ENCODE data around the gene RASGRP1. TPM values are rescaled to one million over a fixed set of nuclear protein-coding genes. Genes with fewer than 3 reads are reported as not detected.
"Not testable (repeated sequence)": the region's sequence is repeated elsewhere in the genome, so short reads cannot be mapped to it uniquely, and the experiment has no call there.

Gene RASGRP1
- total RNA-seq = 0.46 TPM
- long read RNA-seq = 0 reads

DNA sequence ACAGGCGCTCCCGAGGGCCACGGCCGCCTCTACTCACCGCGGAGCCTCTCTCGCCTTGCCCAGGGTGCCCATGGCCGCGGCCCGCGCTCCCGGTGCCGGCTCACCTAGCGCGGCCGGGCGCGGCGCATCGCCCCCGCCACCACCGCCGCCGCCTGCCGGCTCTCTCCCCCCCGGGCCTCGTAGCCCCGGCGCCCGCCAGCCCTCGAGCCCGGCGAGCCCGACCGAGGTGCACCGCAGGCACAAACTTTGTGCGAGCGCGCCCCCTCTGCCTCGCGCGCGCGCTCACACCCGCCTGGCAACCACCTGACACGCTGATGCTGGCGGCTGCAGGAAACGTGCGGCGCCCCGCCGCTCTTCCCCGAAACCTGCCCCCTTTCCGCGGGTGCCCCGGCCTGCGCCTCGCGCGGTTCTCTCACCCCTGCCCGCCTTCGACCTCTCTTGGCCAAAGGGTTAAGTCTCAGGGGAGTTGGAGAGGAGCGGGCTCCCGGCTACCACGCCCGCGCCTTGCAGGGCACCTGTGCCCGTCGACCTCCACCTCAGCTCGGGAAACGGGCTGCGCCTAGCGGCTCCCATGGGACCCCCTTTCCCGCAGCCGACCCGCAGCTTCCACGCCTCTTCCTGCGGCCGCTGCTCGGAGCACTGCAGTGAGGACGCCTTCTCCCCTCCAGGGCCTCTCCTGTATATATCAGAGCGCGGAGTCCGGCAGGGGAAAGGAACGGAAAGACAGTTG lies at the start of gene RASGRP1:
TSS of gene RASGRP1 (minus strand) at position 258 of the 730 bp plus-strand sequence. CDS start at position 72, 186 bp downstream.
- ATAC-seq = peak; percentile 71
- intact Hi-C loops (cut with DNase I) = loop anchor here (5.0 kb wide), 2 partner anchors 63 to 118 kb away; no protein-coding TSS in a partner anchor
- peak; percentile 71 for DNase-seq (ENCODE audit: missing footprints)

DNA sequence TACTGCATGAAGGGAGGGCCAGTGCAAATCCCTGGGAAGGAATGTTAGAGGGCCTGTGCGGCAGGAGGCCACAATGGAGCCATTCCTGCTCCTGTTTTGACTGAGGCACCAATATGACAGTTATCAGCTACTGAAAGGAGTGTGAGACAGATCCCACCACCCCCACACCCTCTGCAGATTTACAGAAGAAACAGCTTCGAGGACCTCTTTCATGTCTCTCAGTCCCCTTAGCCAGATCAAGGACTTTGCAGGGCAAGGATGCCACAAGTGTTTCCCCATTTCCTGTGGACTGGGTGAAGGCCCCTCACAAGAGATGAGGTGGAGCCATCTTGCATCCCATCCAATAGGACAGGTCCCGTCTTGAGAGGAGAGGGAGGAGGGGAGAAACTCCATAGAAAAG lies 48.5 kb upstream of the RASGRP1 start:
- intact Hi-C loops (cut with DNase I) = no loop called here
- ATAC-seq (no peak), DNase-seq (ENCODE audit: missing footprints) (no peak)

DNA sequence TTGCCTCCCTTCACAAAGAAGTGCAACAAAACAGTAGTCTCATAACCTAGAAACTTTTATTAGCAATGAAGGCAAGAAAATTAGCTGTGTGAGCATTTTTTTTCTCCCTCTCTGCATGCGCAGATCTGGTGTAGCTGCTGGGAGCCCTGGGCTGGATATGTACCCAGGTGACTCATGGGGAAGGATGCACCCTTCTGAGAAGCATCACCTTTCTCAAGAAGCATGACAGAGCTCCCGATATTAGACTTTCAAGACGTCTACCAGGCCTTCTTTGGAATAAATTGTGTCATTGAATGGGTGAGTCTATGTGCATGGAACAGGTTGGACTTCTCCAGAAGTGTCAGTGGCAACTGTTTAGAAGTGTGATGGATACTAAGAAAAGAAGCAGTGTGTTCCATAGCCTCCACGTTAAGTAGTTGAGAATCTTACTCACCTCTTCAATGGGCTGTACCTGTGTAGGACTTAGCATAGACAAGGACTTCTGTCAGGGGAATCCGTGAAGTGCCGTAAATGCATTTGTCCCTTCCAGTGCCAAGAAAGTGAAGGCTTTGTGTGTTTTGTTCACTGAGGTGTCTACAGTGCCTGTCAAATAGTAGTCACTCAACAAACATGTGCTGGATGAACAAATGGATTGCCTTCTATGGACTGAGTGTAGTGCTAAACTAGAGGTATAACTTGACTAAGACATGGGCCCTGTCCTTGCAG lies 47.7 kb upstream of the RASGRP1 start:
- intact Hi-C loops (cut with DNase I) = no loop called here
- DNase-seq (ENCODE audit: missing footprints) (no peak), ATAC-seq (no peak)

DNA sequence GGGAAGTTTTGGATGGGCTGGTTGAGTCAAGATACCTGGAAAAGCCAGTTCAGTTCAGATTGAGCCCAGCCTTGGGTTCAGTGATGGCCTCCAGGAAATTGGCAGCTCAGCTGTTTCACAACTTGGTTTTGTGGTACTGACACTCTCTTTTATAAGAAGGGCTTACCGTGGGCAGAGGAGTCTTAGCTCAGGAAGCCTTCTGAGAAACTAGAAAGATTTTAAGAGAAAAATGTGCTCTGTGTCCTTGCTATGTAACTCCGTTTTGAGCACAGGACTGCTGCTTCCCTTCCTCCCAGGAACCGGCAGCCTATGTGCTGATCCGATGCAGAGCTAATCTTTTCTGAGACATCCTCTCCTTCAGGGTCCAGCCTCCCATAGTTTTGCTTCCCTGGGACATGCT lies 46.6 kb upstream of the RASGRP1 start:
- intact Hi-C loops (cut with DNase I) = no loop called here
- no peak for ATAC-seq
- DNase-seq (ENCODE audit: missing footprints) = no peak

DNA sequence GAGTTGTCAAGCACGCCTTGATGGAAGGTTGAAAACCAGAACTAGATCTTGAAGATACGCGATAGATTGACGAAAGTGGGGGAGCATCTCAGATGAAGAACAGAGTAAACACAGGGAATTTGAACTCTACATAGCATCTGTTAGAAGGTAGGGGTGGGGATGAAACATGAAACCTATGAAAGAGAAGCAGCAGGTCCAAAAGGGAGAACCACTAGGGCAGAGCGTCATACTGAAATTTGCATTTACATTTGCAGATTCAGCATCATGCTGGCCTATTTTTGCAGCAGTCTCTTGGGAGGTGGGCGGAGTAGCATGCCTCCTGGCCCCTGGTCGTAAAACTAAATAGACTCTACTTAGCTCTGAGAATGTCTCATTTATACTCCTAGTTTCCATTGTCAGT lies 46.1 kb upstream of the RASGRP1 start:
- intact Hi-C loops (cut with DNase I) = no loop called here
- ATAC-seq = no peak
- no peak for DNase-seq (ENCODE audit: missing footprints)

DNA sequence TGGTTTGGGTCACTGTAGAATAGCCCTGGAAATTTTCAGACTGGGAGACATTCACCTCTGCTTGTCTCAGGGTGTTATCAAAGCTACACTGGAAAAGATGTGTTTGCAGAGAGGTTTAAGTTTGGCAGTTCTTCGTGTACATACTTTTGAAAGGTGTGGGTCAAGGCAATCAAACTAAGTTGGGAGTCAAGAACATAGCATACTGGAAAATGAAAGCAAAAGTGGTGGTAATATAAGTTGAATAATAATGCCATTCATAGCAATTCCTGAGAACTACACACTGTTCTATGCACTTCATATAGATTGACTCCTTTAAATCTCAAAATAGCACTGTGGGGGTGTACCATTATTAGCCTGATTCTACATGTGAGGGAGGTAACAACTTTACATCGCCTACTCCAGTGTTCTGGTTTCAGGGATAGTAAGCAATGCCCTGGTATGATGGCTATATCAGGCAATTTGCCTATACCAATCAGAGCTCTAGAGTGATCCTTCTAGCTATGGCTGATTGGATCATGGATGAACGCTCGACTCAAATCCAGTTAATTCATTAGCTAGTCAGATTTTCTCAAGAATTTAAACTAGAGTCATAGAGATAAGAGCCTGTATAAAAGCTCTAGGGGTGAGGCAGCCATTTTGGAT lies 44.6 kb upstream of the RASGRP1 start:
- no peak for ATAC-seq
- intact Hi-C loops (cut with DNase I) = no loop called here
- no peak for DNase-seq (ENCODE audit: missing footprints)

DNA sequence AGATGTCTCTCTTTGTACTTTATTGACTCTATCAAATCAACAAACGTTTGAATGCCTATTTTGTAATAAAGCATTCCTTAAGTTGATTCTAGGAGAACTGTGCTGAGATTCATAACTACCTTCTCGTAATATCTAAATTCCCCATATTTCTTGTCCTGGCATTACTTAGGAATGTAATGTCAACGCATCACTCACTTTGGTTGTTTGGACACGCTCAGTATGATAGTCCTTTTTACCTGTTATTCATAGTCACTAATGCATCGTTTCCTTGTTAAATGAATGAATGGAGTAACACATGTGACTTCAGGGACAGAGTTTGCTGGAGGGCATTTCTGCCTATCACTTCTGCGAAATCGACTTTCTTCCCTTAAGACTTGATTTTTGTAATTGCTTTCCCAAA lies 44.1 kb upstream of the RASGRP1 start:
- intact Hi-C loops (cut with DNase I) = no loop called here

DNA sequence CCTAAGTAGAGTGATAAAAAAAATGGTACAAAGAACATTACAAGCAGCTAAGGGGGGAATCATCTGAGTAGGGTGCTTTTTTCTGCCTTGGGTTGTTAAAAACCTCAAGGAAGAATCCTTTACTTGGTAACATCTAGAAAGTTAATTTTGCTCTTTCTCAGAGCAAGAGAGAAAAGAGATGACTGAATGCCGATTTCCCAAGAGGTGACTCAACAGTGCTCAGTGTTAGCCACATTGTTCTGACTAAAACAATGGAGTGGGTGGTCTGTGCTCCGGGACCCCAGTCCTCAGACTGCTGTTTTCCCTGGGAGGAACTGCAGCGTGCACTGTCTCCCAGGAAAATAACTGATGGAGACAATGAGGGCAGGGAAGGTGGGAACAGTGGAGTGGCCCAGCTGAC lies 41.1 kb upstream of the RASGRP1 start:
- ATAC-seq = no peak
- intact Hi-C loops (cut with DNase I) = no loop called here
- DNase-seq (ENCODE audit: missing footprints) = no peak

More for the DNA sequence above, 44.1 kb upstream of the RASGRP1 start:
- ATAC-seq (no peak), DNase-seq (ENCODE audit: missing footprints) (no peak)

DNA sequence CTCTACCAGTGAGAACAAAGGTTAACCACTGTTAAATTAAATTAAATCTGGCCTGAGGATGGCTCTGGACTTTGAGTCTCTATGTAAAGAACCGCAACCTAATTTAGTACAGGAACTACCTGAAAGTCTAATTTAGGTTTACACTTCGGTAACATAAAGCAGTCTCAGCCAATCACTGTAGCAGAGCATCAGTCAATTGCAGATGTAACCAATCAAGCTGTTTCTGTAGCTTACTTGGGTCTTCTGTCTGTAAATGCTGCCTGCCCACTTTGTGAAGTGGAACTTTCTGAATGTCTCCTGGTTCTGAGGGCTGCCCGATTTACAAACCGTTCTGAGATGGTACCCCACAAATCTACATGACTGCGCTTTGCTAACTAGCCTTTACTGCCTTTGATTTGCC lies 39.1 kb upstream of the RASGRP1 start:
- ATAC-seq = no peak

DNA sequence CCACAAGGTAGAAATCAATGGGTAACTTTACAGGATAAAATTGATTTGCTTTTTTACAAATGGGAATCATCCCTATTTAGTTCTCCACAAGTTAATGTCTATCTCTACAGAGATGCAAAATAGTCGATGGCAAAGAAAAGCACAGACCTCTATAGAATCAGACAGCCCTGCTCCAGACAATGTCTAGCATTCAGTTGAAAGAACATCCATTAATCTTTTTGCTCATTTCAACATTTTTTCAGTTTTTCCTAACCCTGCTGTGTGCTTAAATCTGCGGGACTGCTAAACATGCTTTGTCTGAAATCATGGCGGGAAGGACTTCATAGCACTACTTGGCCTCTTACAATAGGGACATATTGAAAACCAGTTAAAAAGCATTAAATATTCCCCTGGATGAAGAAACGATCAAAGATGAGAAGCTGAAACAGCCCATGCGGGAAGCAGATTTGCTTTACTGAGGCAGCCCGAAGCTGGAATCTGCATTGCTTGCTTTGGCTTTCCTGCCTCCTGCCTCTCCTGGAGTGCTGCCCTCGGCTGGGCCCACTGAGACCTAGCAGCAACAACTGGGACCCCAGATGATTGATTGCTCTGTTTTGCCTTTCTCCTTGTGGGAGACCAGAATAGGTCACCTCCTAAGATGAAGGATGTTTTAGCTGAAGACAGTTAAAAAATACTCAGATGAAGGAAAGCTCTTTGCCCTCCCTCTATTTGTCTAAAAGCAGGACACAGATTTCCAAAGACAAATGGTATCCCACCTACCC lies 38.5 kb upstream of the RASGRP1 start:
- DNase-seq (ENCODE audit: missing footprints) (no peak), ATAC-seq (no peak)
- intact Hi-C loops (cut with DNase I) = no loop called here

More for the DNA sequence above, 39.1 kb upstream of the RASGRP1 start:
- no peak for DNase-seq (ENCODE audit: missing footprints)
- intact Hi-C loops (cut with DNase I) = no loop called here

DNA sequence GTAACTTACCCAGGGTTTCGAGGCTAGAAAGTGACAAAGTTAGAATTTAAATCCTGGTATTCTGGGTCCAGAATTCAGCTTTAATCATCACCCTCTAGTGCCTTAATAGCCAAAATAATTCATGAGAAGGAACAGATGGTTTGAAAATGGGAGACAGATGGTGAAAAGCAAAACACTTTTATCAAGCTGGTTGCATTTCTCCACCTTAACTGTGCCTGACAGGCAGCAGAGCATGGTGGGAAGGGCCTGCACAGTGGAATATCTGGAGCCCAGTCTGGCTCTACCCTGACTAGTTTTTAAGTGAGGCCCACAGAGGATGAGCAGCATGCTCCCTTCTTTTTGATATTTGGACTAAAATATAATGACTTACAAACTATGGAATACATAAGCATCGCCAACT lies 35.6 kb upstream of the RASGRP1 start:
- ATAC-seq = no peak
- no peak for DNase-seq (ENCODE audit: missing footprints)
- intact Hi-C loops (cut with DNase I) = no loop called here

DNA sequence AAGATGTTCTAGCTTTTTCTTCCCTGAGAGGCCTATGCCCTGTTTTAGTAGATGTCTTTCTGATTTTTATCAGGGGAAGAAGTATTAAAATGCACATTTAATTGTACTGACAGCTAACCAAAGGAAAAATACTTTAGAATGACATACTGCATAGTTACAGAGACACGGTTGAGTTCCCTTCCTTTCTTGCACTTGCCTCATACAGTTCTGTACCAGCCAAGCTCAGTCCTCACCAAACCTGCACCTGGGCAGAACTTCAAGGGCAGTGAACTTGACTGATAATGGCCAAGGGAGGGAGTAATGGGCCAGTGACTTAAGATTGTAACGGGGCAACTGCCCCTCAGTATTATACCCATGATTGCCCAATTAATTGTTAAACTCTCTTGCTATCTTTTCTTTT lies 34.1 kb upstream of the RASGRP1 start:
- intact Hi-C loops (cut with DNase I) = no loop called here
- no peak for DNase-seq (ENCODE audit: missing footprints)
- ATAC-seq = no peak

DNA sequence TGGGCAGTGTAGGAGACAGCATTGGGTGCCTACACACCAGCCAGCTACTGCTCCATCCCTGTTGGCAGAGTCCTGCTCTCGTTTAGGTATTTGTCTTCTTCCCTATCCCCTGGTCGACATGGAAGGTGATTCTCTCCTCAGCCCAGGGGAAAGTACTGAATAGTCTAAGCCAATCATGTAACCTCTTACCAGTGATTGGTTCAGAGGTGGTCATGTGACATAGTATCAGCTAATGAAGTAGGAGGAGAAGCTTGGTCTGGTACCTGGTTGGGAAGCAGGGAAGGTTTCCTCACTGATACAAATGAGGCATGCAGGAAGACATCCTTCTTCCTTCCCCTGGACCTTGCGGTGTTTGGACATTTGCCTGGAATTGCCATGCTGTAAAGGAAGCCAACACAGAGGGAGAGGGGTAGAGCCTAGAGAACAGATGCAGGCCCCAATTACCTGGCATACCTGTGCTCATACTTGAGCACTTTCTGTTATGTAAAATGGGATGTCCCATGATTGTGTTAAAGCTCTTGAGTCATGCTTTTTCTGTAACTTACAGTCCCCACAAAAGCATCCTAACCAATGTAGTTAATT lies 32.7 kb upstream of the RASGRP1 start:
- ATAC-seq (no peak), DNase-seq (ENCODE audit: missing footprints) (no peak)
- intact Hi-C loops (cut with DNase I) = no loop called here

DNA sequence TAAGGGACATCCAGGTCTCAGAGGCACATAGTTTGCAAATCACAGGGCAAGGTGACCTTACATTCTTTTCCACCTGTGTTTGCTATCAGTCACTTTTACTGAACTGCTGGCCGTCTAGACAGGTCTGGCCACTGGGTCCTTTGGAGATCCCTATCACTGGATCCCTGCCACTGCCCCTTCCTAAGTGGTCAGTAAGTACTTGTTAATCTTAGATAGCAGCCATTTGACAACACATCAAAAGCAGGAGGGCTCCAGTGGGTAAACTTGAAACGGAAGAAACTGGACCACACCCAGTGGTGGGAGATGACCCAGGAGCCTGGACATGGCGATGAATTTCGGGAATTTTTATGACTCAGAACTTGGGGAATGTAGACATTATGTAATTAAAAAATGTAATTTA lies 28.9 kb upstream of the RASGRP1 start:
- DNase-seq (ENCODE audit: missing footprints) (no peak), ATAC-seq (no peak)
- intact Hi-C loops (cut with DNase I) = no loop called here

DNA sequence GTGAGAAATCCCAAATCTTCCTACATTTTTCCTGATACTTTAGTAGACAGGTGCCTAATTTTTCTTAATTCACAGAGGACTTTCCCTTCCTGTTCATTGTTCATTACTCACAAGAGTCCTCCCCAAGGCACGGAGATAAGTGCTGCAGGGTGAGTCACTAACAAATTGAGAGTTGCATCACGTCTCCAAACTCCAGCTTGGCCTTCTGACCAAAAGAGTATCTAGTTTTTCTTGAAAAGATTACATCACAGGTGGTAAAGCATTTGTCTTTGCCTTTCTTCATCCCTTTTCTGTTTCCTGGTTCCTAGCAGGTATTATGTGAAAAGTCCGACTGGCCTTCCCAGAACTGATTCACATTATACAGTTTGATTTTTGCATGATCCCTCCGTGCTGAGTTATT lies 24.9 kb upstream of the RASGRP1 start:
- no peak for DNase-seq (ENCODE audit: missing footprints)
- intact Hi-C loops (cut with DNase I) = no loop called here
- no peak for ATAC-seq

DNA sequence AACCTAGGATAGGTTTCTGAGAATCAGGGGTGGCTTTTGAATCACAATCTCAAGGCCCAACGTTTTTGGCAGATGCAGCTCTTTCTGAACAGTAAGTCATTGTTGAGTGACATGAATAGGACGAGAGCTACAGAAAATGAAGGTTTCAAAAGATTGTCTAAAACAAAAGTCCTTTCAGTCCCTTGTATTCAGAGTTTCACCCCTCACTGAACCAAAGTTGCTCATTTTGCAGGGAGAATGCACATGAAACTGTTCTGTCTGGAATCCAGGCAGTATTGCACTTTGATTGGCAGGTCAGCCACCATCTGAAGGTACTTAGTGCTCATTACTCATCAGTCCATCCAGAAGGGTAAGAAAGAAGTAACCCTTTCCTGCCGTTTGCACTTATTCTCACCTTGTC lies 24.1 kb upstream of the RASGRP1 start:
- DNase-seq (ENCODE audit: missing footprints) (no peak), ATAC-seq (no peak)
- intact Hi-C loops (cut with DNase I) = no loop called here

DNA sequence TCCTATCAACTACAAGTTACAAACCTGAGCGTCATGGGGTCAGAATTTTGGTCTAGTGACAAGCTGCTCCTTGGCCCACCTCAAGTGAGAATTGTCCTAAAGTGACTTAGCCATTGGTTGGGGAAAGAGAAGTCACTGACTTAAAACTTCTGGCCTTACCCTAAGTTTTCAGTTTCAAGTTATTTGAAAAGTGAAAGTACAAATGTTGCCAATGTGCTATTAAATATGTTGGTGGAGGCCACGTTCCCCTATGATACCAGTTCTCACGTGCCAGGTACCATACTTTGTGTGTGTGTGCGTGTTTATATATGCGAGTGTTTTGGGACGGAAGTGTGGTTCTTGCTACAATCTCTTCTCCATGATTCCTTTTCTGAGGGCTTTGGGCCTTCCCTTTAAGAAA lies 22.6 kb upstream of the RASGRP1 start:
- ATAC-seq = no peak
- intact Hi-C loops (cut with DNase I) = no loop called here
- no peak for DNase-seq (ENCODE audit: missing footprints)

DNA sequence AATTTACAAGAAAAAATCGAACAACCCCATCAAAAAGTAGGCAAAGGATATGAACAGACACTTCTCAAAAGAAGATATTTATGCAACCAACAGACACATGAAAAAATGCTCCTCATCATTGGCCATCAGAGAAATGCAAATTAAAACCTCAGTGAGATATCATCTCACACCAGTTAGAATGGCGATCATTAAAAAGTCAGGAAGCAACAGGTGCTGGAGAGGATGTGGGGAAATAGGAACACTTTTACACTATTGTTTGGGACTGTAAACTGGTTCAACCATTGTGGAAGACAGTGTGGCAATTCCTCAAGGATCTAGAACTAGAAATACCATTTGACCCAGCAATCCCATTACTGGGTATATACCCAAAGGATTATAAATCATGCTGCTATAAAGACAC lies 21.4 kb upstream of the RASGRP1 start:
- intact Hi-C loops (cut with DNase I); DNase-seq (ENCODE audit: missing footprints); ATAC-seq: not testable (repeated sequence)

DNA sequence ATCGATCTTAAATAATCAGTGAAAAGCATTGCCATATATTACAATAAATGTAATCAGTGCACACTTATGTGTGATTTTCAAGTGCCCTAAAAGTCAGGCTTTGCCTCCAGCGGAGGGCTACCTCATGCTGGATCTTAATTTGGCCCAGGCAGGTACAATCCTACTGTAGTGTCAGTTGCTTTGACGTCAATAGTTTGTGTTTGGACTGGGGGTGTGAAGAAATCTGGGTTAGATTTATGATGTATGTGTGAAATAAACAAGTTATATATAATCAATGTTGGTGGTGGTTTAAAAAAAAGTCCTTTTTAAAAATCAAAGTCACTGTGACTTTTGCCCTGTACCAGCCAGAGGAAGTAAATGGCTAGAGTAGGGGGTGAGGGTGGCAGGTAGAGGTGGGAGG lies 14.0 kb upstream of the RASGRP1 start:
- DNase-seq (ENCODE audit: missing footprints) = no peak
- ATAC-seq = no peak
- intact Hi-C loops (cut with DNase I) = no loop called here
